Activated CD8-positive, alpha-beta memory T cell treated with anti-CD3 and anti-CD28 coated beads, Interleukin-2, amount 10 ng/mL, durations not matched to agents 7 days and 5 days (primary cell): ENCODE data around the gene RIMS4. TPM values are rescaled to one million over a fixed set of nuclear protein-coding genes. Genes with fewer than 3 reads are reported as not detected.

Experiments used
- ATAC-seq: fragments of 150-1000 bp; cut with Tn5 transposase; one replicate; pipeline ENCODE4 v1.10.0; 2021; ENCODE audit warnings: moderate library complexity
- CTCF ChIA-PET: fragments of 350-600 bp; sonication (Branson Sonifier 250); formaldehyde crosslinking; loops from one replicate; lab custom pipeline; 2021; ENCODE audit warnings: antibody characterized with exemption; lab: Charles Lee
- DNase-seq: peaks from one replicate; pipeline ENCODE4 v3.0.0-alpha.2; 2020
- H3K27ac Mint-ChIP-seq: one replicate; pipeline ENCODE4 v1.8.0; 2021; ENCODE audit warnings: mild to moderate bottlenecking, mixed read lengths
- H3K27me3 Mint-ChIP-seq: one replicate; pipeline ENCODE4 v1.8.0; 2021; ENCODE audit warnings: mixed read lengths
- H3K36me3 Mint-ChIP-seq: one replicate; pipeline ENCODE4 v1.8.0; 2021; ENCODE audit warnings: mild to moderate bottlenecking, mixed read lengths
- H3K4me1 Mint-ChIP-seq: one replicate; pipeline ENCODE4 v1.8.0; 2021; ENCODE audit warnings: mixed read lengths
- H3K4me3 Mint-ChIP-seq: one replicate; pipeline ENCODE4 v1.8.0; 2021; ENCODE audit warnings: mild to moderate bottlenecking, moderate library complexity, mixed read lengths
- H3K9me3 Mint-ChIP-seq: one replicate; pipeline ENCODE4 v1.8.0; 2022; ENCODE audit warnings: low read depth, mixed read lengths
- total RNA-seq, 2 experiments: library from RNA; stranded (reverse); gene quantifications; one replicate each; pipeline ENCODE4 v1.2.3, GENCODE V29; 2021

Gene RIMS4
- total RNA-seq, 2 experiments from 2014 or later = not detected

- no peaks in the 10 kb centered on the region for H3K36me3 Mint-ChIP-seq
- DNase-seq (no peak), ATAC-seq (no peak)
- no peaks in the 10 kb centered on the region for H3K4me1 Mint-ChIP-seq
- H3K4me3 Mint-ChIP-seq = no peak overlapping the region
- H3K9me3 Mint-ChIP-seq = no peaks in the 10 kb centered on the region
- CTCF ChIA-PET = no interaction called here
- no peak overlapping the region for H3K27ac Mint-ChIP-seq
- H3K27me3 Mint-ChIP-seq = peaks cover 2% of the 10 kb centered on the region
Observed at GRCh38 chr20:44706301-44707017, 103.9 kb downstream of the RIMS4 start.

DNA sequence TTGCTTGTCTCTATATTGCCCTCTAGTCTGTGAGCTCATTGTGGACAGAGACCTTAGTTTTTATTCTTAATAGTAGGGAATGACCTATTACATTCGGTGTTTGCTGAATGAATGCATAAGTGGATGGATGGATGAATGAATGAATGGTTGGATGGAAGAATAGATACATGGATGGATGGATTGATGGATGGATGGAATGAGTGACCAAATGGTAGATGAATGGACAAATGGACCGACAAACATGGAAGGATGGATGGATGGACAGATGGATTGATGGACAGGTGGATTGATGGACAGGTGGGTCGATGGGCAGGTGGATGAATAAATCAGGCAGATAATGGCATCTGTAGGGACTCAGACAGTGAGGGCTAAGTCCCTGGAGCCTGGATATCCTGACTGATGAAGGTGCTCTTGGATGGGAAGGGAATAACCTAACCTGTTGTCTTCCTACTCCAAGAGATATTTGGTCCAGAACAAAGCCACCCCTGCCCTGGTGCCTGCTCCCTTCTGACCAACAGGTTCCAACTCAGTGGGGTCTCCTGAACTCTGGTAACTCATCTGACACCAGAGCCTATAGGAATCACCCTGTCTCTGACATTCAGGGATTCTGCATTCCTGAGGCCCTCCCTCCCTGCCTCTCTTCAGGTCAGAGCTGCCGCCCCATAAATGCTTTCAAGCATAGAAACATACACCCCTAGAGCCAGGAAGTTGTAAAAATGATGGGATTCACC is 104.8 kb downstream of the RIMS4 start:
- Mint-ChIP-seq H3K4me1 (no peaks in the 10 kb centered on the region), H3K9me3 (no peaks in the 10 kb centered on the region), H3K27ac (no peak overlapping the region), H3K27me3 (peaks cover 5% of the 10 kb centered on the region), H3K4me3 (no peak overlapping the region), H3K36me3 (no peaks in the 10 kb centered on the region)
- CTCF ChIA-PET = no interaction called here
- ATAC-seq (no peak), DNase-seq (no peak)

GRCh38 chr20:44704551-44704971 is 105.8 kb downstream of the RIMS4 start:
- CTCF ChIA-PET = no interaction called here
- Mint-ChIP-seq H3K9me3 (no peaks in the 10 kb centered on the region), H3K4me3 (no peak overlapping the region), H3K27ac (no peak overlapping the region), H3K4me1 (no peaks in the 10 kb centered on the region), H3K36me3 (no peaks in the 10 kb centered on the region), H3K27me3 (peaks cover 7% of the 10 kb centered on the region)
- DNase-seq (no peak), ATAC-seq (no peak)

DNA sequence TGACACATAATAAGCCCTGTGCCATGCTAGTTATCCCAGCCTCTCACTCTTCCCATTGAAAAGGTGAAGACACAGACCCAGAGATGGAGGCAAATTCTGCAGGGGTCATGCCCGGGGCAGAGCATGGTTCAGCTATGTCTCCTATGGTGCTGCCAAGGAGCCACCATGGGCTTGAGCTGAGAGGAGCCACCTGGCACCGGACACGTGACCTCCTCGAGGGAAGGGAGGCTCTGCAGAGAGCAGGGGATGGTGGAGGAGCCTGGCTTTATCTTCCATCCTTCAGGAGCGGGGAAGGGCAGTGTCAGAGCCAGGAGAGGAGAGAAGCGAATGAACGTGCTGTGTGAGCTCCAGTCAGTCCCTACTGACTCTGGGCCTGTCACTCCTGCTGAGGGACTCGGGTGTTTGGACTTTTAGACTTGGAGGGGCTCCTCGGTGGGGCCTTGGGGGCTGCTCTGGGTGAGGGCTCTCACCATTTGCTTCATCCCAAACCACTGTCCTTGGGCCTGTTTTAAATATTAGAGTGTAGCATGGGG is 106.3 kb downstream of the RIMS4 start:
- H3K9me3 Mint-ChIP-seq = no peaks in the 10 kb centered on the region
- no peaks in the 10 kb centered on the region for H3K4me1 Mint-ChIP-seq
- no peaks in the 10 kb centered on the region for H3K36me3 Mint-ChIP-seq
- CTCF ChIA-PET = interaction anchor here (1.6 kb wide), 1 partner anchor 19 kb away, joined by 9 read pairs; no protein-coding TSS in a partner anchor
- H3K27ac Mint-ChIP-seq = no peak overlapping the region
- no peak for DNase-seq
- no peak for ATAC-seq
- peaks cover 7% of the 10 kb centered on the region for H3K27me3 Mint-ChIP-seq
- no peak overlapping the region for H3K4me3 Mint-ChIP-seq

- no peak for ATAC-seq
- no peaks in the 10 kb centered on the region for H3K9me3 Mint-ChIP-seq
- CTCF ChIA-PET = interaction anchor here (1.6 kb wide), 1 partner anchor 18 kb away, joined by 9 read pairs; no protein-coding TSS in a partner anchor
Observed at GRCh38 chr20:44703183-44703925, 107.0 kb downstream of the RIMS4 start.

DNA sequence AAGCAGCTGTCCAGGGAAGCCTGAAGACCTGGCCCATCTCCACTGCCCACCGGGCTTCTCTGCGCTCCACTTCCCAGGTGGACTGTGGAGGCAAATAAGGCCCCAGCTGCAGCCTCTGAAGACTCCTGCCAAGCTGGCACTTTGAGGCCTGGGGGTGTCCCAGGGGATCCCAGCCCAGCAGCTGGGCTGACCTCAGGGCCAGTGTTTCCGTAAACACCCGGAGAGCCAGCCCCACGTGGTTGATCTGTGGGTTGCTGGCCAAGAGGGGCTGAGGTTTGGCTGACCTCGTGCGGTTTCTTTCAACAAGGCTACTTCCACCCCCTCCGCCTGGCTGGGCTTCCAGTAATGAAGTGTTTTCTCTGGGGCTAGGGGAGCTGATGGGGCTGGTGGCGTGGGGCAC is 107.6 kb downstream of the RIMS4 start:
- Mint-ChIP-seq H3K4me1 (no peaks in the 10 kb centered on the region), H3K36me3 (no peaks in the 10 kb centered on the region), H3K27me3 (peaks cover 7% of the 10 kb centered on the region), H3K4me3 (no peak overlapping the region), H3K27ac (no peak overlapping the region), H3K9me3 (no peaks in the 10 kb centered on the region)
- CTCF ChIA-PET = interaction anchor here (1.6 kb wide), 1 partner anchor 18 kb away, joined by 9 read pairs; no protein-coding TSS in a partner anchor
- no peak for DNase-seq
- no peak for ATAC-seq

More at GRCh38 chr20:44703183-44703925, 107.0 kb downstream of the RIMS4 start:
- no peaks in the 10 kb centered on the region for H3K4me1 Mint-ChIP-seq
- no peak for DNase-seq
- no peaks in the 10 kb centered on the region for H3K36me3 Mint-ChIP-seq
- H3K27ac Mint-ChIP-seq = no peak overlapping the region
- peaks cover 7% of the 10 kb centered on the region for H3K27me3 Mint-ChIP-seq
- H3K4me3 Mint-ChIP-seq = no peak overlapping the region

- H3K27me3 Mint-ChIP-seq = peaks cover 7% of the 10 kb centered on the region
- H3K36me3 Mint-ChIP-seq = no peaks in the 10 kb centered on the region
- no peak for DNase-seq
- ATAC-seq = no peak
- H3K4me3 Mint-ChIP-seq = no peak overlapping the region
- no peaks in the 10 kb centered on the region for H3K4me1 Mint-ChIP-seq
- H3K27ac Mint-ChIP-seq = no peak overlapping the region
- no peaks in the 10 kb centered on the region for H3K9me3 Mint-ChIP-seq
- CTCF ChIA-PET = no interaction called here
Observed at GRCh38 chr20:44701858-44702256, 108.5 kb downstream of the RIMS4 start.

Other genes with a start within 250 kb of the RIMS4 start
- gene PKIG, start 228.0 kb downstream of the RIMS4 start, total RNA-seq = 1 to 10 TPM; 1.1 to 1.6 TPM
- 100 to 1,000 TPM in 1 of 2 experiments, 10 to 100 TPM in 1; 81.4 to 114 TPM for gene ADA, start 158.8 kb downstream of the RIMS4 start, total RNA-seq
- gene CCN5, start 95.2 kb downstream of the RIMS4 start, total RNA-seq = not detected
- gene KCNK15, start 64.7 kb downstream of the RIMS4 start, total RNA-seq = not detected
- gene YWHAB, start 75.2 kb upstream of the RIMS4 start, total RNA-seq = 100 to 1,000 TPM; 198 to 252 TPM
- 100 to 1,000 TPM; 113 to 126 TPM for gene PABPC1L, start 99.5 kb upstream of the RIMS4 start, total RNA-seq
- 10 to 100 TPM; 22.3 to 31.2 TPM for gene TOMM34, start 149.9 kb upstream of the RIMS4 start, total RNA-seq
- 100 to 1,000 TPM; 151 to 170 TPM for gene STK4, start 156.0 kb upstream of the RIMS4 start, total RNA-seq